ENCODE data around the gene COX4I2. TPM values are rescaled to one million over a fixed set of nuclear protein-coding genes. Genes with fewer than 3 reads are reported as not detected.
"Not testable (repeated sequence)": the region's sequence is repeated elsewhere in the genome, so short reads cannot be mapped to it uniquely, and the experiment has no call there.

Gene COX4I2
- total RNA-seq, 2 experiments from 2014 or later, result not detected

- DNase-seq, result no peak
- Mint-ChIP-seq H3K4me3 (no peak overlapping the region), H3K36me3 (ENCODE audit: low read depth) (no peaks in the 10 kb centered on the region)
Measured at GRCh38 chr20:31641391-31641790, 3.7 kb downstream of the COX4I2 start.

DNA sequence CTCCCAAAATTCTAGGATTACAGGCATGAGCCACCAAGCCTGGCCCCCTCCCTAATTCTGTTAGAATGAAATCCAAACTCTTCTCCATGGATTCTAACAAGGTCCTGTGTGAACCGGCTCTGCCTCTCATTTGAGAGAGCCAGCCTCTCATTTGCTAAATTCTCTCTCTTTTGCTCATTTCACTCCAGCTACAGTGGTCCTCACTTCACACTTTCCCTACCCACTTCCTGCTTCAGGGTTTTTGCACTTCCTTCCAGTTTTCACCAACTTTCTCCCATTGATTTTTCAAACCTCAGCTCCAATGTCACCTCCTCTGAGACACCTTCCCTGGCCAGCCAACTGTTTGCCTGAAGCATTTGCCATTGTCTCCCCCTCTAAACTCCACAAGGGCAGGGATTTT lies 5.1 kb downstream of the COX4I2 start:
- POLR2A ChIA-PET, result no interaction called here
- H3K27me3 Mint-ChIP-seq, result peaks cover 24% of the 10 kb centered on the region
- H3K9me3 Mint-ChIP-seq, result no peaks in the 10 kb centered on the region
- no peaks in the 10 kb centered on the region for H3K36me3 Mint-ChIP-seq (ENCODE audit: low read depth)
- H3K4me1 Mint-ChIP-seq, result peaks cover 7% of the 10 kb centered on the region
- CTCF ChIA-PET, result interaction anchor here (1.0 to 1.5 kb wide), 2 partner anchors 18 to 33 kb away, joined by 3 to 5 read pairs; no protein-coding TSS in a partner anchor
- no peak for DNase-seq
- no peak overlapping the region for H3K27ac Mint-ChIP-seq
- no peak overlapping the region for H3K4me3 Mint-ChIP-seq

More at GRCh38 chr20:31641391-31641790, 3.7 kb downstream of the COX4I2 start:
- no peaks in the 10 kb centered on the region for H3K9me3 Mint-ChIP-seq
- CTCF ChIA-PET, result interaction anchor here (0.9 to 4.3 kb wide), 8 partner anchors 20 to 83 kb away, joined by 3 to 19 read pairs (median 5); no protein-coding TSS in a partner anchor
- H3K27me3 Mint-ChIP-seq, result peaks cover 24% of the 10 kb centered on the region
- peaks cover 7% of the 10 kb centered on the region for H3K4me1 Mint-ChIP-seq
- POLR2A ChIA-PET, result interaction anchor here (1.6 kb wide), 1 partner anchor 20 kb away, joined by 7 read pairs; no protein-coding TSS in a partner anchor
- H3K27ac Mint-ChIP-seq, result no peak overlapping the region

- DNase-seq, result no peak
- H3K4me1 Mint-ChIP-seq, result peaks cover 7% of the 10 kb centered on the region
- CTCF ChIA-PET, result interaction anchor here (1.5 to 2.8 kb wide), 2 partner anchors 18 to 80 kb away, joined by 5 to 8 read pairs; no protein-coding TSS in a partner anchor
- peaks cover 24% of the 10 kb centered on the region for H3K27me3 Mint-ChIP-seq
- POLR2A ChIA-PET, result no interaction called here
- H3K27ac Mint-ChIP-seq, result no peak overlapping the region
- H3K4me3 Mint-ChIP-seq, result no peak overlapping the region
- H3K9me3 Mint-ChIP-seq, result no peaks in the 10 kb centered on the region
- no peaks in the 10 kb centered on the region for H3K36me3 Mint-ChIP-seq (ENCODE audit: low read depth)
Measured at GRCh38 chr20:31643522-31643921, 5.8 kb downstream of the COX4I2 start.

DNA sequence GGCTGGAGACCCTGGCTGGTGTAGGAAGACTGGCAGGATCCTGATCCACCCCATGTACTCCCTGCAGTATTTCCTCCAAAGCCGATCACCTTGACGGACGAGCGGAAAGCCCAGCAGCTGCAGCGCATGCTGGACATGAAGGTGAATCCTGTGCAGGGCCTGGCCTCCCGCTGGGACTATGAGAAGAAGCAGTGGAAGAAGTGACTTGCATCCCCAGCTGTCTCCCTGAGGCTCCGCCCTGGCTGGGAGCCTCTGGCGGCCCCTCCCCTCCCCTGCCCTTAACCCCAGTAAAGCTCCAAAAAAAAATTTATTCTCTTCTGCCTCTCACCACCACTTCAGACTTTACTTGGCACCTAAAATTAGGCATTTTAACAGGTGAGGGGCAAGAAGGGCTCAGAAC lies 7.0 kb downstream of the COX4I2 start:
- POLR2A ChIA-PET, result interaction anchor here (1.1 kb wide), 1 partner anchor 94 kb away, joined by 4 read pairs; no protein-coding TSS in a partner anchor
- no peaks in the 10 kb centered on the region for H3K9me3 Mint-ChIP-seq
- H3K4me1 Mint-ChIP-seq, result peaks cover 7% of the 10 kb centered on the region
- peaks cover 24% of the 10 kb centered on the region for H3K27me3 Mint-ChIP-seq
- no peaks in the 10 kb centered on the region for H3K36me3 Mint-ChIP-seq (ENCODE audit: low read depth)
- H3K4me3 Mint-ChIP-seq, result no peak overlapping the region
- H3K27ac Mint-ChIP-seq, result no peak overlapping the region
- no peak for DNase-seq
- CTCF ChIA-PET, result interaction anchor here (0.8 to 2.8 kb wide), 4 partner anchors 9 to 79 kb away, joined by 4 to 8 read pairs (median 6); no protein-coding TSS in a partner anchor

GRCh38 chr20:31648104-31648503 lies 10.4 kb downstream of the COX4I2 start:
- H3K4me3 Mint-ChIP-seq; H3K4me1 Mint-ChIP-seq; H3K36me3 Mint-ChIP-seq (ENCODE audit: low read depth); DNase-seq; H3K9me3 Mint-ChIP-seq; H3K27ac Mint-ChIP-seq: not testable (repeated sequence)
- peaks cover 17% of the 10 kb centered on the region for H3K27me3 Mint-ChIP-seq
- ChIA-PET CTCF (interaction anchor here (0.7 to 5.6 kb wide), 4 partner anchors 9 to 75 kb away, joined by 5 to 28 read pairs (median 14); no protein-coding TSS in a partner anchor), POLR2A (interaction anchor here (1.5 kb wide), 1 partner anchor 76 kb away, joined by 4 read pairs; no protein-coding TSS in a partner anchor)

GRCh38 chr20:31652917-31653396 lies 15.2 kb downstream of the COX4I2 start:
- Mint-ChIP-seq H3K27me3 (peaks cover 12% of the 10 kb centered on the region), H3K27ac (no peak overlapping the region), H3K4me3 (no peak overlapping the region), H3K4me1 (no peaks in the 10 kb centered on the region), H3K36me3 (ENCODE audit: low read depth) (no peaks in the 10 kb centered on the region), H3K9me3 (no peaks in the 10 kb centered on the region)
- POLR2A ChIA-PET, result no interaction called here
- no peak for DNase-seq
- CTCF ChIA-PET, result interaction anchor here (1.1 to 2.8 kb wide), 2 partner anchors 71 kb away, joined by 3 to 12 read pairs; no protein-coding TSS in a partner anchor

GRCh38 chr20:31653561-31653960 lies 15.8 kb downstream of the COX4I2 start:
- Mint-ChIP-seq H3K27me3 (peaks cover 12% of the 10 kb centered on the region), H3K36me3 (ENCODE audit: low read depth) (no peaks in the 10 kb centered on the region), H3K4me3 (no peak overlapping the region), H3K27ac (no peak overlapping the region), H3K9me3 (no peaks in the 10 kb centered on the region), H3K4me1 (no peaks in the 10 kb centered on the region)
- ChIA-PET CTCF (interaction anchor here (1.1 kb wide), 1 partner anchor 70 kb away, joined by 3 read pairs; no protein-coding TSS in a partner anchor), POLR2A (interaction anchor here (0.9 kb wide), 1 partner anchor 48 kb away, joined by 3 read pairs; no protein-coding TSS in a partner anchor)
- no peak for DNase-seq

GRCh38 chr20:31654534-31654933 lies 16.8 kb downstream of the COX4I2 start:
- Mint-ChIP-seq H3K27me3 (peaks cover 9% of the 10 kb centered on the region), H3K9me3 (no peaks in the 10 kb centered on the region), H3K4me1 (no peaks in the 10 kb centered on the region)

DNA sequence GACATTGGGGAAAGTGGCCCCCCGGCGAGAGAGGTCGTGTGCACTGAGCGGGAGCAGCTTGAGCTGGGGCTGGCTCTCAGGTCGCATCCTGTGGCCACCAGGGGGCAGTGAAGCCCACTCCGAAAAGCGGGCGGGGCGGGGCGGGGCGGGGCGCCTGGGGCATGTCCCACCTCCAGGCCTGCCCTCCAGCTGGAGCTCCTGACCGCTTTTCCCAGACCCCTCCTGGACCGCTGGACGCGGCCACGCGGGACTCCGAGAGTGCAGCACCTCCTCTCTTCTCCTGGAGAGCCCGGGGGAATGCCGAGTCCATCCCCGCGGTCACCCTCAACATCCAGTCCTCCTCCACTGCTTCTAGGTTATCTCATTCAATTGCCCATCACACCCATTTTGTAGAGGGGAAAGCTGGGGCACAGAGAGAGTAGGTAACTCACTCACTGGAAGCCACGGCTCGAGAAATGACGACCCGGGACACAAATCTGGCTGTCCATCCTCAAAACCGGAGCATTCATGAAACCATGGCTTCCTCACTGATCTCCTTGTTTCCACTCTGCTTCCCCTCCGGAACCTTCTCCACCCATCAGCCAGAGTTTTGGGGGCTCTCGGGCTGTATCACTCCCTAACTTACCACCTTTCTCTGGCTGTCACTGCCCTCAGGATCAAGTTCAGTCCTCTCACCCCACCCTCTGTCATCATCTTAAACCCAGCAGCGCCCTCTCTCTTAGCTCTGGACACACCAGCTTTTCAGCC lies 24.1 kb downstream of the COX4I2 start:
- ChIA-PET POLR2A (interaction anchor here (0.7 to 7.1 kb wide), 16 partner anchors 12 to 152 kb away, joined by 3 to 213 read pairs (median 6); partner anchors contain the start of gene BCL2L1), CTCF (interaction anchor here (0.8 to 10.5 kb wide), 28 partner anchors 8 to 185 kb away, joined by 3 to 609 read pairs (median 8); partner anchors contain the start of genes BCL2L1, ID1 and TPX2)
- Mint-ChIP-seq H3K36me3 (ENCODE audit: low read depth) (peaks cover 25% of the 10 kb centered on the region), H3K4me3 (peak overlapping the region; percentile 69), H3K9me3 (no peaks in the 10 kb centered on the region), H3K27ac (peak overlapping the region; percentile 80), H3K4me1 (peaks cover 55% of the 10 kb centered on the region), H3K27me3 (no peaks in the 10 kb centered on the region)
- DNase-seq, result peak; percentile 81

More at GRCh38 chr20:31654534-31654933, 16.8 kb downstream of the COX4I2 start:
- H3K27ac Mint-ChIP-seq, result no peak overlapping the region
- H3K36me3 Mint-ChIP-seq (ENCODE audit: low read depth), result no peaks in the 10 kb centered on the region
- DNase-seq, result no peak
- H3K4me3 Mint-ChIP-seq, result no peak overlapping the region
- ChIA-PET CTCF (interaction anchor here (1.8 kb wide), 1 partner anchor 21 kb away, joined by 5 read pairs; no protein-coding TSS in a partner anchor), POLR2A (interaction anchor here (0.7 kb wide), 1 partner anchor 69 kb away, joined by 3 read pairs; no protein-coding TSS in a partner anchor)

- Mint-ChIP-seq H3K27me3 (no peaks in the 10 kb centered on the region), H3K36me3 (ENCODE audit: low read depth) (peaks cover 27% of the 10 kb centered on the region), H3K4me1 (peaks cover 60% of the 10 kb centered on the region), H3K27ac (peak overlapping the region; percentile 80), H3K4me3 (peak overlapping the region; percentile 69), H3K9me3 (no peaks in the 10 kb centered on the region)
- DNase-seq, result no peak
- ChIA-PET POLR2A (interaction anchor here (0.7 to 7.1 kb wide), 14 partner anchors 12 to 152 kb away, joined by 3 to 213 read pairs (median 6); partner anchors contain the start of gene BCL2L1), CTCF (interaction anchor here (0.9 to 10.5 kb wide), 21 partner anchors 8 to 114 kb away, joined by 3 to 609 read pairs (median 16); partner anchors contain the start of genes BCL2L1, ID1 and TPX2)
Measured at GRCh38 chr20:31662372-31662854, 24.7 kb downstream of the COX4I2 start.

GRCh38 chr20:31663524-31663837 lies 25.8 kb downstream of the COX4I2 start:
- POLR2A ChIA-PET, result interaction anchor here (2.0 to 7.1 kb wide), 3 partner anchors 12 to 57 kb away, joined by 8 to 213 read pairs (median 33); partner anchors contain the start of gene BCL2L1
- Mint-ChIP-seq H3K27me3 (no peaks in the 10 kb centered on the region), H3K27ac (peak overlapping the region; percentile 72), H3K9me3 (no peaks in the 10 kb centered on the region), H3K4me3 (no peak overlapping the region), H3K36me3 (ENCODE audit: low read depth) (peaks cover 34% of the 10 kb centered on the region), H3K4me1 (peaks cover 68% of the 10 kb centered on the region)
- CTCF ChIA-PET, result interaction anchor here (1.4 to 10.5 kb wide), 4 partner anchors 11 to 57 kb away, joined by 3 to 609 read pairs (median 8); partner anchors contain the start of gene BCL2L1
- no peak for DNase-seq

DNA sequence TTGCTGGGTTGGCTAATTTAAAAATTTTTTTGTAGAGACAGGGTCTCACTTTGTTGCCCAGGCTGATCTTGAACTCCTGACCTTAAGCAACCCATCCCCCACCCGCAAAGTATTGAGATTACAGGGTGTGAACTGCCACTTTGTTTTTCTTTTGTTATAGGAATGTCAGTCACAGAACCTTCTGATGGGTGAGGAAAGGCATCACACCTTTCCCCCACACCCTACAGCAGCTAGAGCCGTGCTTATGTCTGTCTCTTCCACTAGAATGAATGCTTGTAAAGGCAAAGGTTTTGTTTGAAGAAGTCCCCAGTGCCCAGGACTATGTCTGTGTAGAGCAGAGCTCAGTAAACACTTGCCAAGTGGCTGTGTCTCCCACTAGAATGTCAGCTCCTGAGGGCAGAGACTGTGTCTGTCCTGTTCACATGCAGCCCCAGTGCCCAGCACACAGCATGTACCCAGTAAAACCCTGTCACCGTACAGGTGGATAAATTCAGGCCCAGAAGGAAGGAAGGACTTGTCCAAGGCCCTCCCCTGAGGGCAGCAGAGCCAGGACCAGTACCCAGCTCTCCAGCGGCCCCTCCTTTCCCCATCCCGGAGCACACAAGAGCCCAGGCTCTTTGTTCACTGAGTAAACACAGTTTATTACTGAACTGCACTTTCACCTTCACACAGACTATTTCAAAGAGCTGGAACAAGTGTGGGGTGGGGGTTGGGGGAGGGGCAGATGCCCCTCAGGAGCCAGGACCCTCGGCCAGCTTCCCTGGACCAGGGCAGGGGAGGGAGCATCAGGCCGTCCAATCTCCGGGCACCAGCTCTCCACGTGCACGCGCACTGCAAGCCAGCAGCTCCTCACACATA lies 26.4 kb downstream of the COX4I2 start:
- Mint-ChIP-seq H3K4me3 (no peak overlapping the region), H3K36me3 (ENCODE audit: low read depth) (peaks cover 34% of the 10 kb centered on the region), H3K4me1 (peaks cover 70% of the 10 kb centered on the region), H3K9me3 (no peaks in the 10 kb centered on the region), H3K27ac (peak overlapping the region; percentile 72), H3K27me3 (no peaks in the 10 kb centered on the region)
- no peak for DNase-seq
- ChIA-PET POLR2A (interaction anchor here (0.9 to 7.1 kb wide), 6 partner anchors 11 to 91 kb away, joined by 3 to 213 read pairs (median 6); partner anchors contain the start of gene BCL2L1), CTCF (interaction anchor here (1.0 to 10.5 kb wide), 7 partner anchors 11 to 96 kb away, joined by 3 to 609 read pairs (median 5); partner anchors contain the start of gene BCL2L1)

Data from activated CD4-positive, alpha-beta memory T cell treated with anti-CD3 and anti-CD28 coated beads, Interleukin-2, amount 10 ng/mL, durations not matched to agents 7 days and 5 days (primary cell).